Medulla oblongata (tissue), 1 donor: Measurements from ENCODE around the gene OCA2.
"Not testable (repeated sequence)": the region's sequence is repeated elsewhere in the genome, so short reads cannot be mapped to it uniquely, and the experiment has no call there.

ENCODE experiments used
- DNase-seq: peaks from one replicate; pipeline ENCODE4 v3.0.0-alpha.2; 2015; ENCODE audit errors: extremely low spot score

OCA2 gene

DNA sequence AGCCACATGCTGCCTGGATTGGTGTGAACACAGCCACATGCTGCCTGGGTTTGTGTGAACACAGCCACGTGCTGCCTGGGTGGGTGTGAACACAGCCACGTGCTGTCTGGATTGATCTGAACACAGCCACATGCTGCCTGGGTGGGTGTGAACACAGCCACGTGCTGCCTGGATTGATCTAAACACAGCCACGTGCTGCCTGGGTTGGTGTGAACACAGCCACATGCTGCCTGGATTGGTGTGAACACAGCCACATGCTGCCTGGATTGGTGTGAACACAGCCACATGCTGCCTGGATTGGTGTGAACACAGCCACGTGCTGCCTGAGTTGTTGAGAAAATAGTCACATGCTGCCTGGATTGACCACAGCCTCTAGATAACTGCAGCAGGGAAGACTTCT lies 250.2 kb downstream of the OCA2 start:
- DNase-seq: not testable (repeated sequence)

GRCh38 chr15:27847775-27848710 lies 251.1 kb downstream of the OCA2 start:
- no peak for DNase-seq

DNA sequence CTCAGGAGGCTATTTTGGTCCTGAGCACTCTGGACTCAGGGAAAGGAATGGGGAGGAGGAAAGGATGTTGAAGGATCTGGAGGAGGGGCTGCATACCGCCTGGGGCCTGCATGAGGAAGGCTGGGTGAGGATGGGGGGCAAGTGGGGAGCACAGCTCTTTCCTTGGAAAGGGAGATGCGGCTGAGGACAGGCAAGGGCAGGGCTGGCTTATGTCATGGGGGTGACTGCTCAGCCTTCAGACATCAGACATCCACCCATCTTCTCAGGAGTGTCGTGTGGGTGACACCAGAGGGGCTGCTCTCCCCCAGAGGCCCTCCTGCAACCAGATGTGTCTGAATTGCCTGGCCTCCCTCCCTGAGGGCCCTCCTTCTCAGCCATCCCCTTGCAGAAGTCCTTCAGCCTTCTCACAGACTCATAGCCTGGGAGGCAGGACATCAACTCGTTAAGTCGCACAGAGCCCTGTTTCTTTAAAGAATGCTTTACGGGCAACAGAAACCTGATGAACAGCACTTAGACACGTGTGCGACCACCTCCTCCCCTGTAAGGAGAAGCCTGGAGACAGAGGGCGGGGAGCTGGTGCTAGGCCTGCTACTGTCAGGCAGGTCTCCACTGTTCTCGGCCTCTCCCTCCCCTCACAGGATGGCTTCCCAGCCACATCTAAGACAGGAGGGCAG lies 252.3 kb downstream of the OCA2 start:
- no peak for DNase-seq

GRCh38 chr15:27845535-27846369 lies 253.4 kb downstream of the OCA2 start:
- no peak for DNase-seq

DNA sequence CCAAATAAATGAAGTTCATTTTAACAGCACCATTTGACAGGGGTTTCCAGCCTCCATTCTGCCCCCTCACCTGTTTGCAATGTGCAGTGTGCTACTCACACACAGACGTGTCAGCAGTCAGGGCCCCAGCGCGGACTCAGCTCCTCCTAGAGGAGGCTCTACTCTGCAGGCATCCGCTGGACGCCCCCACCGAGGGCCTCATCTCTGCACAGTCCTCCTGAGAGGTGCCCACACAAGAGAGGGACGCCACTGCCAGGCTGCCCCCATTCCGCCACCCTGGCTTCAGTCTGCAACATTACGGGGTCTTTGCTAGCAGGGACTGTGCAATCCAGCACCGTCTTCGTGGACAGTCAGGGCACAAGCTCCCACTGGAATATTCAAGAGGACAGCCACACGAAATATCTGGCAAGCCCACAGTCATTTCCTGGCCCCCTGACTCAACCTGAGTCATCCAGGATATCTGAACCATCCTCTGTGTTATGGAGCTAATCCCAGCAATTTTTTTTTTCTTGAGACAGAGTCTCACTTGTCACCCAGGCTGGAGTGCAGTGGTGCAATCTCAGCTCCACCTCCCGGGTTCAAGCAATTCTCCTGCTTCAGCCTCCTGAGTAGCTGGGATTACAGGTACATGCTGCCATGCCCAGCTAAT lies 255.0 kb downstream of the OCA2 start:
- DNase-seq: no peak

DNA sequence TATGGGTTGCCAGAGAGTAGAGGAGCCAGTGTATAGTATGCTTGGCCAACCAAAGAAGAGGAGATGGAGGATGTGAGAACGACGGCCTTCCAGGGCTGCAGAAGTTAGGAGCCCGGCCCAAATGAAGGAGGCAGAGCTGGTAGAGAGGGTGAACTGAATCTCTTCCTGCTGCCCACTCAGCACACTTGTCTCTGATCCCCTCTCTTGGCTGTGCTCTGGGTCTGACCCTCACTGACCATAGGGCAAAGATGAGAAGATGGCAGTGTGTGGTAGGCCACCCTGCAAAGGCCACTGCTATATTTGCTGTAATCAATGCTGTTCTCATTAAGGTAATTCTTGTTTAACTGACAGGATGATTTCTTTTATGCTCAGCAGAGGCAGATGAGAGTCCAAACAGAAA lies 256.0 kb downstream of the OCA2 start:
- DNase-seq: no peak

GRCh38 chr15:27842526-27842925 lies 256.6 kb downstream of the OCA2 start:
- DNase-seq: no peak

DNA sequence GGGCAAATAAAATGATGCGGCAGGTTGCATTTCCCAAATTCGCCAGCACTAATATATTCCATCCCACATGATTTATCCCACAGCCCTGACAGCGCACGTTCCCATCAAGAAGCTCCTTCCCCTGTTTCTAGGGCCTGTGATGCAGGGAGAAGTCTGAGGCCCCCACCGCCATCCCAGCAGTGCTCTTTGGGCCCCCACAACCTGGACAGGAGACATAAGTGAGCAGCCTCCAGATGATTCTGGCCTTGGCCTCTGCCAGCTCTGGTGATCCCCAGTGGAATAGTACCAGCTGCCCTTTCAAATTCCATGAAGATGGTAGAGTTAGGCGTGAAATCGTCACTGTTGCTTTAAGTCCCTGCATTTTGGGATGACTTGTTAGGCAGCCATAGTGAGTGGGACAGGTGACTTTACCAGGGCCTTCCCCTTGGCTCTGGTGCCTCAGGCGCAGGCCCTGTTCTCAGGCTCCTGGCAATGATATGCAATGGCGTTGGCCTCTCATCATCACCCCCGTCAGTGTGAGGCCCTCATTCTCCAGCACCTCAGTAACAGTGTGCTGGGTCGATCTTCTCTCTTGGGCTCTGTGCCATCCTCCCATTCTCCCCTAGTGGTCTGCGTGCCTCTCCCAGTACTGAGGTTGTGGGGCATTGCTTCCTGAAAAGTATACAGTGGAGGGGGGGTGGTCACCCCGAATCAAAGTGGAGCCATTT lies 263.7 kb downstream of the OCA2 start:
- no peak for DNase-seq

- no peak for DNase-seq
These were observed 264.4 kb downstream of the OCA2 start for GRCh38 chr15:27834684-27835083.

DNA sequence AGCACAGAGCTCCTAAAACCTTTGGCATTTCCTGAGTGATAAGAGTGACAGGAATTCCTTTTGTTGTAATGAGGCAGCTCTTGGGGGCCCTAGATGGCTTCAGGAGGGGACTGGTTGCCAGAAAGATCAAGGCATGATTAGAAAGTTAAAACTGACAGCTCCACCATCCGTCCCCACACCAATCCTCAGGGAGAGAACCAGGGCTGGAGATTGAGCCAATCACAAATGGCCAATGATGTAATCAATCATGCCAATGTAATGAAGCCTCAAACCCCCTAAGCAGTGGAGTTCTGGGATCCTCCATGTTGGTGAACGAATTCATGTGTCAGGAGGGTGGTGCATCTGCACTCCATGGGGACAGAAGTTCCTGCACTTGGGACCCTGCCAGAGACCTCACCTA lies 265.1 kb downstream of the OCA2 start:
- no peak for DNase-seq

GRCh38 chr15:27833178-27833577 lies 265.9 kb downstream of the OCA2 start:
- no peak for DNase-seq

GRCh38 chr15:27832237-27832596 lies 266.9 kb downstream of the OCA2 start:
- no peak for DNase-seq

DNA sequence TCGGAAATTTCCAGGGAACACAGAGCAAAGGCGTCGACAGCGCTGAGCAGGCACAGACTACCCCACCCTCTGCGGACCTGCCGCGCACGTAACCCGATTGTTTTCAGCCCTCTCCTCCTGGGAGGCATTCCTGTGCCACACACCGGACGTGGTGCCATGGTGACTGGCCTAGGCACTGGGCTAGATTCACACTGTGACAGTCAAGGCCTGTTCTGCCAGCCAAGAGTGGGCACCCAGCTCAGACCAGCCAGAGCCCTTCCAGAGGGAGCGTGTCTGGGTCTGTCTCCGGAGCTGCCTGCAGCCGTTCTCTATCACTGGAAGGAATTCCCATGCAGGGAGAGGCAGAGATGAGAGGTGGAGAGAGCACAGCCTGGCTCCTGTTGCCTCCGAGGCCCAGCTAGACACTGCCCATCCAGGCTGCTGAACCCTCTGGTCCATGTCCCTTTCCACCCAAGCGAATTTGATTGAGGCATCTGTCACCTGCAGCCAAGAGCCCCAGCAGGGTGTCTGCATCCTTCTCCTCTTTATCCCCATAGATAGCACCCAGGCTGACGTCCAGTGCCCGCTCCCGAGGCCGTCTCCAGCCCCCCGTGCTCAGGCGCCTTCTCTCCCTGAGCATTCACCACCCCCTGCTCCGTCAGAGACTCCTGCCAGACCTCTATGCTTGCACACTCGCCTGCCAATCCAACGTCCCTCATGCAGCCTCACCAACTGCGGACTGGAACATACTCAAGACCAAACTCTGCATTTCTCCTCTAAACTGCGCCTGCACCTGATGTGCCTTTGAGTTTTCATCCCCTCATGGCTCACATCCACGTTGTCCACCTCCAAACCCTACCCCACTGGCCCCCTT lies 267.5 kb downstream of the OCA2 start:
- no peak for DNase-seq

DNA sequence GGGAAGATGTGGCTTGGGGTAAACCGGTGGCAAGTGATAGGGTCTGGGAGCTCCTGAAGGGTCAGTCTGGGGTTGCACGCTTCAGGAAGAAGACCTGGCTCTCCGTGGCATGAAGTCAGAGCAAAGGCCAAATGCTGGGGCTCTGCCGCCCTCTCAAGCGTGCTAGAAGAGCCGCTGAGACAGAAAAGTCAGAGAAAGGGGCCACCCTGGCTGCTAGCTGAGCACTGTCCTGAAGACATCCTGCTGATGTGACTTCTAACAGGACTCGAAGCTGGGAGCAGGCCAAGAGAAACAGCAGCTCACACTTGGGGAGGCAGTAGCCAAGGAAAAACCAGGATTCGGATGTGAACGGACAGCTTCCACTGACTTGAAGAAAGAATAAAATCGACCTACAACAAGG lies 270.4 kb downstream of the OCA2 start:
- DNase-seq: no peak

DNA sequence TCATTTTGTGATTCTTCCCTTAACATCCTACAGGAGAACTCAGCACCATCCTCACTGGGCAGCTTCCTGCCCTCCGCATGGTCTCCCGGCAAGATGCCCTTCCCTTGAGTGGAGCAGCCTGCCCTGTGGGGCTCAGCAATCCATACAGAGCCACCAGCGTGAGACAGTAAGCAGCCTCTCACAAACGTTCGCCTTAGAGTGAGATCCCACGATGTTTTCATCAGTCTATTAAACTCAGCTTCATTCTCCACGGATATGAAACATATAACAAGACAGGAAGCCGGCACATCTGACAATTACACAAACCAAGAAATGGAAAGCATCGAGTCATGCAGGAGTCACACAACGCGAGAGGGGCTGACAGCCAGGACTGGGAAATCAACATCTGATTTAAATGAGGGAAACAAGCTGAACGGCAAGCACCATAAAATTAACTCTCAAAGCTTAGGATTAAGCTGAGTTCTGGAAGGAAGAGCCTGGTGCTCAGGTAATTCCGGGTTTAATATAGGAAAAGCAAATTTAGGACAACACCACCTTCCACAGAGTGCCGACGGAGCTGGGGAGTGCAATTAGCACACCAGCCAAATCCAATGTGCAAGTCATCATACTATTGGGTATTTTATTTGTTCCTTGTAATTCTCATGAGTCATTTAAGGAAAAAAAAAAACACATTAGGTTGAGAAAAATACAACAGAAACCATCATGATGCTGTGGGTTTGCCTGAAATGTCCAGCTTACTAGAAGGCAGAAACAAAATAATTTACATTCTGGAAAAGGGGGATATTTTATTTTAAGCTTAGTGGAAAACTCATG lies 272.0 kb downstream of the OCA2 start:
- DNase-seq: no peak

DNA sequence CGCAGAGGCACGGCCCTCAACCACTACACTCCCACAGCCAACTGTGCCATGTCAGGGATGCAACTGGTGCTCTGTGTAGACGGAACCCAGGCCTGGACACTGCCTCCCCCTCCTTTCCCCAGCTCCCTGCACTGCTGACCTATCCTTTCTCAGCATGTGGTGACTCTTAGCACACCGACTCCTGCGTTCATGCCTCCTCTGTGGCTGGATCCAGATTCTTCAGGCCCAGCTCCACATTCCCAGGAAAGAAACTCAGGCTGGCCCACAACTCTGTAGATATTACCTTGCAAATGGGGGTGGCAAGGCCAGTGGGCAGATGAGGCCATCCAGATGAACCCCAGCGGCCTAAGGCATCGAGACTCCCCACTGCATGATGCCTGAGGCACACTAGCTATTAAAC lies 272.7 kb downstream of the OCA2 start:
- DNase-seq: no peak

DNA sequence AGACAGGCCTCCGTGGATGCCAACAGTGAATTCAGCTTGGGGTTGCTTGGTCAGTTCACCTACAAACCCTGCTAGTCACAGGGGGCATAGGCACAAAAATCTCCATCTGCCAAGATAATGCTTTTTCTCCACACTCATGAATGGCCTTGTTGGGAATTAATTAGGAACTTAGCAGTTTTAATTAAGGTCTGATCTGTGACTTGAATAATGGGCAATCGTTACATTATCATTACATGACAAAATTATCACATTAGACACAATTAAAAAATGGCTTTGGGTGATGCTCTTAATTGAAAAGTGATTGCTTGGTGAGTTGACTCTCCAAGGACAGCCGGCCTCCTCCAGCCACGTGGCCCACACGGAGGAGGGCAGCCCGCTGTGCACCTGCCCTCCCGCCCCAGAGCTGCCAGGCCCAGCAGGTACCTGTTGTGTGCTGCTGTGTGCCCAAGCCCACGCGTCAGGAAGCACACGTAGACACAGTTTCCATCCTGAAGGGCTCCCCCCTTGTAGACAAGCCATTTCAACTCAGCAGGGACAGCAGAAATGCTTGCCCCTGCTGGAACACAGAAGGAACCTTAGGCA lies 274.2 kb downstream of the OCA2 start:
- no peak for DNase-seq

- no peak for DNase-seq
These were observed 277.8 kb downstream of the OCA2 start for GRCh38 chr15:27821273-27821672.

DNA sequence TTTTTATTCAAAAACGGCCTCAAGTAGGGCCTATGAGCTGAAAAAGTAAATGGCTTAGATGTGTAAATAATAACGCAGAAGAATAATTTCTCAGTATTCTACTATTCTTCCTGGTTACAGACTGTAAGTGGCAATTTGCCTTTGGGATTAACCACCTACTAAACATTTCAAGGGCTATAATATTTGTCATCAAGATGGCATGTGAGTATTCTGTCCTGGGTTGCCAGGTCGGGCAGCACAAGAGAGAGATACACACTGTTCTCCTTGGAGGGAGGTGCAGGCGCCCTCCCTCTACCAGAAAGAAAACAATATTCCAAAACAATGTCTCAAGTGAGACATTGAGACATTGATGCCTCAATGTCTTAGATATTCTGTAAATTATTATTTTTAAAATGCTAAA lies 278.4 kb downstream of the OCA2 start:
- DNase-seq: no peak
